GM18511 (cell line): Measurements from ENCODE around the gene RAB4A.

Experiments used
- ATAC-seq: cut with Tn5 transposase; IDR thresholded peaks from one replicate; pipeline ENCODE4 v1.9.1; 2021; ENCODE audit warnings: mild to moderate bottlenecking, moderate library complexity; ENCODE audit not compliant: unreplicated experiment

Gene RAB4A

DNA sequence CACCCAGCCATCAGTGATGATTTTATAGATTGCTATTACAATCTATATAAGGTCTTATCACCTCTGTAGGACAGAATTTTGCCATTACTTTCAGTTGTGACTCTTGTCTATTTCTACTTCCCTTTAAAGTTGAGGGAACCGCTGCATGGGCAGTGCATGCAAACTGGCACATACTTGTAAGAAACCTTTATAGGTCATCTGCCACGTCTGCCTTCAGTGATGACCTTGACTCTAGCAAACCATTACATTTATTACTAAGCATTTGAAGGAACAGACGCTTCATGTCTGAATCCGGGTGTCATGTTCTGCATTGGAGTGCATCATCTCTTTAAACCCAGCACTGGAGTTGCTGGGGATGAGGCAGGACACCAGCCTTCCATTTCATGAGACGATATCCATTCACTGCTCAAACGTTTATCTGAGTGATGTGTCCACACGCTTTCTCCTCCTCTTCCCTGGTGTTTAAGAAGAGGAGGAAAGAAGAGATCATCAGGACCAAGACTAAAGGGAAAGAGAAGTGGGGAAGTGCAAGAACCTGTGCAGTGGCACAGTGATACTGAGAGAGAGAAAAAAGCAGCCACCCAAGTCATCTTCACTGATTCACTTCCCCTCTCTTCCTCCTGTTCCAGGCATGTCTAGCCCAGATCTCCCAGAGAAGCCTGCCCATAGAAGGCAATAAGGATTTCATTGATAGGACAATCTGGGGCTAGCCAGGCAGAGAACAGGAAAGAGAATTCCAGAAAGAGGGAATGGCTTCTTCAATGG lies 57.9 kb downstream of the RAB4A start:
- ATAC-seq: no peak

DNA sequence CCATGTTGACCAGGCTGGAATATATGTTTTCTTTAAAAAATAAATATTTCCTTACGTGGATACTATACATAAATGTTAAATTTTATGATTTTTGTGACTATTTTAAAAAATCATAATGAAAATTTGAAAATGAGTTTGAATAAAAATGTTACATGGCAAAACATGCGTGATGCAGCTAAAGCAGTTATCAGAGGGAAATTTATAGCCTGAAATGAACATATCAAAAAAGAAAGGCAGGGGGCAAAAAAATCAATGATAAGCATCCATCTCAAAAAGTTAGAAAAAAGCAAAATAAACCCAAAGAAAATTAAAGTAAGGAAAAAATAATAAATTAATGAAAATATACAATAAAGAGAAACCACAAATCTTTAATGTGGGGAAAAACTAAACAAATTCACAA lies 63.4 kb downstream of the RAB4A start:
- no peak for ATAC-seq

DNA sequence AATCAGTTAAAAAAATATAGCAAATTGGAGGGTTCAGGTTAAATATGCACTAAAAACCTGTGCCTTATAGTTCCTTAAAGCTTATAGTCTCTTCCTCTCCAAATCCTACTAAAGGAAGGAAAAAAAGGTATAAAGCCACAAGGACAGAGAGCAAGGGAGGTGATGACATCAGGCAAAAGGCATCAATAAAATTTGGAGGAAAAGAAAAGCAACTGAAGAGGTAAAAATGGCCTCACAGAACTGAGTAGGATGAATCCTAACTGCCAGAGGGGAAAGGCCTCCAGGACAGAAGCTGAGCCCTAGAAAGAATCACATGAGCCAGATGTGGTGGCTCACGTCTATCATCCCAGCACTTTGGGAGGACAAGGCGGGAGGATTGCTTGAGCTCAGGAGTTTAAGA lies 63.8 kb downstream of the RAB4A start:
- ATAC-seq: no peak

DNA sequence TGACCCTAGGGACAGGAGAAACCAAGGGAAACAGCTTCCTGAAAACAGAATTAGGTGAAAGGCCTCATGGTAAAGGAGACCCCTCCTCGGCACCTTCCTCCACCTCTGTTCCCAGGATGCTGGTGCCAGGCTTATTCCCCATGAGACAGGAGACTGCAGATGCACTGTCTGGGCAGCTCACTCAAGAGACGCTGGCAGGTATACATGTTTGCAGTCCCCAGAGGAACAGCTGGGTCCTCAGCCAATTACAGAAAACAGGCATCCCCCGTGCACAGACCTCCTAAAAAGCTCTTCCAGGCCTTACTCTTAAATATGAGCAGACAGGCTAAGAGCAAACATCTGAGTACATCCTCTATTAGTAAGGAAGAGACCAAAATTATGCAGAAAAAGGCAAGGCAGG lies 65.4 kb downstream of the RAB4A start:
- no peak for ATAC-seq

DNA sequence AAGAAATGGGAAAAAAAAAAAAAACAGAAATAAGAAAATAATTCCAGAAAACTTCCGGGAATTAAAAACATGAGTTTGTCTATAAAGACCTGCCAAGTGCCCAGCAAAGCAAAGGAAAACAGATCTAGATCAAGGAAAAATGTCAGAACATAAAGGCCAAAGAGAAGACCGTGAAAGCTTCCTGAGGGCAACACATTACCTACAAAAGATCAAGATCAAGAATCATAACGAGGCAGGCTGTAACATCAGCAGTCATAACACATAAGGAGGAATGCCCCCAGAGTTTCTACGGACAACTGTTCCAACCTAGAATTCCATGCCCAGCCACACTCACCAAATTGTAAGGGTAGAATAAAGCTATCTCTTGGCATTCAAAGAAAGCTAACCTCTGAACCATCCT lies 68.2 kb downstream of the RAB4A start:
- ATAC-seq: no peak

DNA sequence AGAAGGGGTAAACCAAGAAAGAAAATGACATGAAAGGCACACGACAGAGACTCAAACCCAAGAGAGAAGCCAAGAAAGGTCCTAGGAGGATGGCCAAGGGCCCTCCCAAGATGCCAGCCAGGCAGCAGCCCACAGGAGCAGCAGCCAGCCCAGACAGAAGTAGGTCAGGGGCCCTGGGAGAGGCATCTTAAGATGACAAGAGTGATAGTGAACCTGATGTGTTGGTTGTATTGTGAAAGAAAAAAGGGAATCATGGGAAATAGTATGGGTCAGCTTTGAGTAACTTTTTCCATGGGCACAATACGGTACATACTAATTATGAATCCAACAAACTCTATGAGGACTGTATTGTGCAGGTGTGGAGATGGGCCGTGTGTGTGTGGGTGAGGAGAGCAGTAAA lies 68.6 kb downstream of the RAB4A start:
- no peak for ATAC-seq

DNA sequence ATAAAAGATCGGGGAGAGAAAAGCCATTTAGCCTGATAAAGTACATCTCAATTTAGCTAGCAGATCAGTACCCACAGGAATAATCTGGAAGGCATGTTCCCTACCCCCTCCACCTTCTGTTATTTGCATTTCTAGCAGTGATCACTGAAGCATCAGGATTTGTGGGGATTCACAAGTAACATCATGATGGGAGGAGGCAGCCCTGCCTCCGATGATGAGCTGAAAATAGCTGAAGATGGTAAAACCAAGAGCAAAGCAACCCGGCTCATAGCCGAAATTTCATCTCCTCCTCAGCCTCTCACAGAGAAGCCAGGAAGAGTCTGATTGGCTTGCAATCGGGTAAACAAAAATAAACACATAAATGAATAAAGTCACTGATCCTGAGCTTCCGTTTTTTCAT lies 69.6 kb downstream of the RAB4A start:
- no peak for ATAC-seq

DNA sequence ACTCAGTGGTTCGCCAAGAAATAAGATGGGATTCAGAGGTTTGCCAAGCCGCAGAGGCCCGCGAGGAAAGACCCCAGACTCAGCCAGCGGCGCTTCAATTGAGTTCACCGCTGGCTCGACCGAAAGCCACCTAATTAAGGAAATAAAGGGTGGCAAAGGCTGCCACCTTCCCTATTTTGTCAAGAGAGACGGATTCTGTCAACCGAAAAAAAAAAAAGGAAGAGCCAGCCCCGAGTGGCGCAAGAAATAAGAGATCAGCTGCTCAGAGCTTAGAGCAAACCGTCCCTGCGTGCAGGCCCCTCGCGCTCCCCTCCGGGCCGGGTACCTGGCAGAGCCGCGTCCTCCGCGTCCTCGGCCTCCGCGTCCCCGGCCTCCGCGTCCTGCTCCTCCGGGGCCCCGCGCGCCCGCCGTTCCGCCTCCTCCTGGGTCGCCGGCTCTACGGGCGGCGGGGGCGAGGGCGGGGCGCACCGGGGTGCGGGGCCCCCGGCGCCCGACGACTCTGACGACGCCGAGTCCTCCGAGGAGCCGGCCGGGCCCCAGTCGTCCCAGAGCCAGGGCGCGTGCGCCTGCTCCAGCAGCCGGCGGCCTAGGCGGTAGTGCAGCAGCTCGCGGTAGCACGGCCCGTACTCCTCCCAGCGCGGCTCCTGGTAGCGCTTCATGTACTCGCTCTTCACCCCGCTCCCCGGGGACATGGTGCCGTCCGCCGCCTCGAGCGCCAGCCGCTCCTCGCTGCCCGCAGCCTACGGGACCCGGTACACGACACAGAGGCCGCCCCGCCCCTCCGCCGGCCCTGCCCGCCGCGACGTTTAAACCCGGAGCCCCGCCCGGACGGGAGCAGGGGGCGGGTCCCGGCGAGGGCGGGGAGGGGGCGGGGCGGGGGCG lies 71.1 kb downstream of the RAB4A start:
- peak; percentile 68 for ATAC-seq

DNA sequence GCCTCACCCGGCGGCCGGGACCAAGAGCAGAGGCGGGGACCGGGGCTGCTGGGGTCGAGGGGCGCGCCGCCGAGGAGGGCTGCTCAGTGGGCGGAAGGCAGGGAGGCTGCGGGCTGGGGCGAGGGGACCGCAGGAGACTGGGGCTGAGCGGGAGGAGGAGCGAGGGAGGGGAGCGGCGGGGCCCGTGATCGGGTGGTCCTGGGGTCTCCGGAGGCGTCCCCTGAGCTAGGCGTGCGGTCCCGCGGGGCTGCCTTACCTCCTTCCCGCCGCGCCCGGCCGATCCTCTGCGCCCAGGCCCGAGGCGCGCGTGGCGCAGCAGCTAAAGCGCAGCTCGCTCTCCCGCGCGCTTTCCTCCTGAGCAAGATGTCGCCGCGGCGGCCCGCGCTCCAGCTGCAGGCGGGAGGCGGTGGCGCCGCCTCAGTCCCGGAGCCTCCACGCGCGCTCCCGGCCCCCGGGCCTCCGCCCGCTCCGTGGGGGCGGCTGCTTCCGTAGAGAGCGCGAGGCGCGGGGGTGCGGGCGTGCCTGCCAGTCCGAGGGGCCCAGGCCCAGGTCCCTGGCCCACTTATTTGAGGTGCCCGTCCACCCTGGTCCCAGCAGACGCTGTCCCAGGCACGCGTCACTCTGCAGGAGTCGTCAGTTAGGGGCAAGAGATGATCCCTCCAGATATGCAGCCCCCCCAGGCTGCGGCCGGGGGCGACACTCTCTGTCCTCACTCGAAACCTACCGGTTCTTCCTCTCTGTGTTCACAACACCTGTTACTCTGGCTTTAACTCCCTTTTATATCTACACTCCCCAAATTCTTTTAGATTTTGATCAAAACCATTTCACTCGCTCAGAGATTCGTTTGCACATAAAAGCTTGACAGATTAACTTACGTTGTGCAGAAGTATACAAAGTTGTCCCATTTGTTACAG lies 72.0 kb downstream of the RAB4A start, which contains the start of gene CCSAP:
TSS of gene CCSAP (minus strand) at position 392 of the 914 bp plus-strand sequence. CDS start 582 bp downstream, outside the sequence.
- ATAC-seq: peak; percentile 45

DNA sequence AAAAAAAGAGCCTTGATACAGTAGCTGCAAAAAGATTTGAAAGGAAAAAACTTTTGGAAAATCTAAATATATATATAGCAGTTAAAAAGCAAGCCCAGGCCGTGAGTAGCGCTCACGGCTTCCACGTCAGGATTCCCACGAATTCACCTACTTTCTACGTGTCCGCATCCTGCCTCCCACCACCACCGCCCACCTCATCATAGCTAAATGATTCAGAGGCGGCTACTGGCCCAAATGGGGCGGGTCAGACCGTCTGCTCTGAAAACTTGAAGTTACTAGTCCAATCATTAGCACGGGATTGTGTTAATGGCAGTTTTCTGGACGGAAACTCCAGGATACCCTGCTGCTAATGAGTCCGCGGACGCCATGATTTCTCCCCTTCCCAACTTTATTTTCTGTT lies 73.2 kb downstream of the RAB4A start:
- no peak for ATAC-seq

DNA sequence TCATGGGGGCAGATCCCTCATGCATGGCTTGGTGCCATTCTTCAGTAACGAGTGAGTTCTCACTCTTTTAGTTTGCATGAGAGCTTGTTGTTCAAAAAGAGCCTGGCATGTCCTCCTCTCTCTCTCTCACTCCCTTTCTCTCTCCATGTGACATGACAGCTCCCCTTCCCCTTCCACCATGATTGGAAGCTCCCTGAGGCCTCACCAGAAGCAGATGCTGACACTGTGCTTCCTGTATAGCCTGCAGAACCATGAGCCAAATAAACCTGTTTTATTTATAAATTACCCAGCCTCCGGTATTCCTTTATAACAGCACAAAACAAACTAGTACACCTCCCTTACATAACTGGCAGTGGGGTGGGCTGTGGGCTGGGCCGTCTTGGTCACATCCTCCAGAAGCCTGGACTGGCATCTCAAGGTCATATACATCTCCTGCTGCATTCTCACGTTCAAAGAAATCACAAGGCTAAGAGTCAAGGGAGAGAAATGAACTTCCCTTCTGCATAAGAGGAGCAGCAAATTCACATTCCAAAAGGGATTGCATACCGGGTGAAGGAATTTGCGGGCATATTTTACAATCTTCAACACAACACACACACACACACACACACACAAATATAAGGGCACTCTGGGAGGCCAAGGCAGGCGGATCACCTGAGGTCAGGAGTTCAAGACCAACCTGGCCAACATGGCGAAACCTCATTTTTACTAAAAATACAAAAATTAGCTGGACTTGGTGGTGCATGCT lies 74.2 kb downstream of the RAB4A start:
- no peak for ATAC-seq

DNA sequence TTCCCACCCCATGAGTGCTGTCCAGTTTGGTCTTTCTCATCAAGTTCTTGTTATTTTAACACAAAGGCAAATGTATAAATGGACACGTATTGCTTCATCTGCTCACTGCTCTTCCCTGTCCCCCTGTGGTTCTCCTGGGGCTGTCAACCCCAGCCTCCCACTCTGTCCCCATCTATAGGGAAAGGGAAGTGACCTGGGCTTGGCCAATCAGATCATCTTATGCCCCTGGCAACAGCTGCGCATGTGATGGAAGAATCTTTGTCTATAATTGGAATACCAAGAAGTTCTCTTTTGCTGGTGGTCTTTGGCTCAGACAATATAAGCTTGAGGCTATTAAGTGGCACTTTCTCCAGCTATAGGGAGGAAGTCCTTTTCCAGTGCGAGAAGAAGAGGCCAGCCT lies 76.6 kb downstream of the RAB4A start:
- no peak for ATAC-seq

DNA sequence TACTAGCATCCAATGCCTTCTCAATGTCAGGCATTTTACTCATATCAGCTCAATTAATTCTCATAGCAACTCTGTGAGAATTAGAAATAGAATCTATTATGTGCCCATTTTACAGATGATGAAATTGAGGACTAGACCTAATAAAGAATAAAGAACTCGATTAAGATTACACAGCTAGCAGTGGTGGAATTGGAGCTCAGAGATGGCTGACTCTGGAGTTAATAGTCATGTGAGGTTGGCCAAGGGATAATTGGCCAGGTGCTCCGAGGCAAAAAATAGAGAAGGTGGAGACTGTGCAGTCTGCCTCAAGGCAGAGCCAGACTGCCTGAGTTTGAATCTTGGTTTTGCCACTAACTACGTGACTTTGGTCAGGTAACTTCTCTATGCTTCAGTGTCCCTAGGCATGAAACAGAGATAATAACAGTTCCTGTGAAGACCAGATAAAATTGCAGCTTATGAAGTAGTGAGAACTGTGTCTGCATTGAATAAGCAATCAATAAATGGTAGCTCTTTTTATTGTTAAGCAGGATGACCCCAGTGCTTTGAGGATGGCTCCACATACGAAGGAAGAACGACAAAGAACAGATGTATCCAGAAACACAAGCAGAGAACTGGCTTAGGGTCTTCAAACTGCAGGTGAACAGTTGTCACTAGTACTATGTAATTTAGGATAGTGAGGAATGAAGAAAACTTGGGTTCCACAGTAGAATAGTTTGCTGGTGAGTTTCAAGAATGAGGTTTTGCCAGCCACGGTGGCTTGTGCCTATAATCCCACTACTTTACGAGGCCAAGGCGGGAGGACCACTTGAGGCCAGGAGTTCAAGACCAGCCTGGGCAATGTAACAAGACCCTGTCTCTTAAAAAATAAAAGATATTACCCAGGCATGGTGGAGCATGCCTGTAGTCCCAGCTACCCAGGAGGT lies 78.8 kb downstream of the RAB4A start:
- no peak for ATAC-seq

DNA sequence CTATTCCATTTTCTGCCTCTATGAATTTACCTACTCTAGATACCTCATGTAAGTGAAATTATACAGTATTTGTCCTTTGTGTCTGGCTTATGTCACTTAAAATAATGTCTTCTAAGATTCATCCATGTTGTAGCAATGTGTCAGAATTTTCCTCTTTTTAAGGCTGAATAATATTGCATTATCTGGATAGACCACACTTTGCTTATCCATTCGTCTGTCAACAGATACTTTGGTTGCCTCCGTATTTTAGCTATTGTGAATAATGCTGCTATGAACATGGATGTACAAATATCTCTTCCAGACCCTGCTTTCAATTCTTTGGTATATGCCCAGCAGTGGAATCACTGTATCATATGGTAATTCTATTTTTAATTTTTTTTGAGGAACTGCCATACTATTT lies 82.1 kb downstream of the RAB4A start:
- no peak for ATAC-seq

DNA sequence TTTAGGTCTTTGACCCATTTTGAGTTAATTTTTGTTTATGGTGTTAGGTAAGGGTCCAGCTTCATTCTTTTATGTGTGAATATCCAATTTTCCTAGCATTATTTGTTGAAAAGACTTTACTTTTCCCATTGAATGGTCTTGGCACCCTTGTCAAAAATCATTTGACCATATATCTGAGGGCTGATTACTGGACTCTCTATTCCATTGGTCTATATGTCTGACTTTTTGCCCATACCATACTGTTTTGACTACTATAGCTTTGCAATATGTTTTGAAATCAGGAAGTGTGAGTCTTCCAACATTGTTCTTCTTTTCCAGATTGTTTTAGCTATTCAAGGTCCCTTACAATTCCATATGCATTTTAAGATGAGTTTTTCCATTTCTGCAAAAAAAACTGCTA lies 83.3 kb downstream of the RAB4A start:
- ATAC-seq: no peak
